Nephron progenitor cell (in vitro differentiated cells): ENCODE measurements around the gene FBXW2.

Source experiments
- DNase-seq: peaks from one replicate; pipeline ENCODE4 v3.0.0; 2021
- H3K27ac Mint-ChIP-seq: 2 replicates; pipeline ENCODE4 v1.8.0; 2021; ENCODE audit warnings: mild to moderate bottlenecking, moderate library complexity, mixed read lengths
- H3K27me3 Mint-ChIP-seq: 2 replicates; pipeline ENCODE4 v1.8.0; 2021; ENCODE audit warnings: mild to moderate bottlenecking, low read depth, mixed read lengths; ENCODE audit not compliant: poor library complexity
- H3K36me3 Mint-ChIP-seq: 2 replicates; pipeline ENCODE4 v1.8.0; 2021; ENCODE audit warnings: low read depth, mixed read lengths
- H3K4me1 Mint-ChIP-seq: 2 replicates; pipeline ENCODE4 v1.8.0; 2021; ENCODE audit warnings: mixed read lengths
- H3K4me3 Mint-ChIP-seq: 2 replicates; pipeline ENCODE4 v1.8.0; 2021; ENCODE audit warnings: mild to moderate bottlenecking, moderate library complexity, mixed read lengths
- H3K9me3 Mint-ChIP-seq: 2 replicates; pipeline ENCODE4 v1.8.0; 2021; ENCODE audit warnings: mild to moderate bottlenecking, moderate library complexity, mixed read lengths
- TF ChIP-seq, protein P1 (sequence below): fragments of 200-600 bp; sonication (generic); IDR thresholded peaks from 2 replicates; pipeline ENCODE4 v1.5.0; 2021; ENCODE audit warnings: antibody characterized with exemption

The FBXW2 gene

DNA sequence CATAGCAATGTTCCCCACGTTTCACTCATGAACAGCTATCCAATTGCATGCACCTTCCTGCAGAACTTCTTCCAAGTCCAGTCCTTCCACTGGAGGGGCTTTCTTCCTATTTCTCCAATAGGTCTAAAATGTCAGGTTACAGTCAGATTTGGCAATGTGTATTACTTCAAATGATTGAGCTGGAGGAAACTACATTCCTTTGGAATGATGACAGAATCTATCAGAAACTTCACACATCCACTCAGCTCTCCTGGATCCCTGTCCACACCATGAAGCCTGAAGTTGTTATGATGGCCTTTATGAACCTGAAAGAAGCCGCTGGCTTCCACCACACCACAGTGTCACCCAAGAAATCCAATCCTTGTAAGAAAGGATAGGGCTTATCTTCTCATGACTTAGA is 32.2 kb downstream of the FBXW2 start:
- Mint-ChIP-seq H3K4me1 (peaks cover 5% of the 10 kb centered on the region), H3K27ac (no peak overlapping the region), H3K36me3 (peaks cover 45% of the 10 kb centered on the region), H3K27me3 (peaks cover under 1% of the 10 kb centered on the region), H3K4me3 (no peak overlapping the region), H3K9me3 (no peaks in the 10 kb centered on the region)
- TF ChIP-seq, protein P1, sequence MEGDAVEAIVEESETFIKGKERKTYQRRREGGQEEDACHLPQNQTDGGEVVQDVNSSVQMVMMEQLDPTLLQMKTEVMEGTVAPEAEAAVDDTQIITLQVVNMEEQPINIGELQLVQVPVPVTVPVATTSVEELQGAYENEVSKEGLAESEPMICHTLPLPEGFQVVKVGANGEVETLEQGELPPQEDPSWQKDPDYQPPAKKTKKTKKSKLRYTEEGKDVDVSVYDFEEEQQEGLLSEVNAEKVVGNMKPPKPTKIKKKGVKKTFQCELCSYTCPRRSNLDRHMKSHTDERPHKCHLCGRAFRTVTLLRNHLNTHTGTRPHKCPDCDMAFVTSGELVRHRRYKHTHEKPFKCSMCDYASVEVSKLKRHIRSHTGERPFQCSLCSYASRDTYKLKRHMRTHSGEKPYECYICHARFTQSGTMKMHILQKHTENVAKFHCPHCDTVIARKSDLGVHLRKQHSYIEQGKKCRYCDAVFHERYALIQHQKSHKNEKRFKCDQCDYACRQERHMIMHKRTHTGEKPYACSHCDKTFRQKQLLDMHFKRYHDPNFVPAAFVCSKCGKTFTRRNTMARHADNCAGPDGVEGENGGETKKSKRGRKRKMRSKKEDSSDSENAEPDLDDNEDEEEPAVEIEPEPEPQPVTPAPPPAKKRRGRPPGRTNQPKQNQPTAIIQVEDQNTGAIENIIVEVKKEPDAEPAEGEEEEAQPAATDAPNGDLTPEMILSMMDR, result no peak
- no peak for DNase-seq

DNA sequence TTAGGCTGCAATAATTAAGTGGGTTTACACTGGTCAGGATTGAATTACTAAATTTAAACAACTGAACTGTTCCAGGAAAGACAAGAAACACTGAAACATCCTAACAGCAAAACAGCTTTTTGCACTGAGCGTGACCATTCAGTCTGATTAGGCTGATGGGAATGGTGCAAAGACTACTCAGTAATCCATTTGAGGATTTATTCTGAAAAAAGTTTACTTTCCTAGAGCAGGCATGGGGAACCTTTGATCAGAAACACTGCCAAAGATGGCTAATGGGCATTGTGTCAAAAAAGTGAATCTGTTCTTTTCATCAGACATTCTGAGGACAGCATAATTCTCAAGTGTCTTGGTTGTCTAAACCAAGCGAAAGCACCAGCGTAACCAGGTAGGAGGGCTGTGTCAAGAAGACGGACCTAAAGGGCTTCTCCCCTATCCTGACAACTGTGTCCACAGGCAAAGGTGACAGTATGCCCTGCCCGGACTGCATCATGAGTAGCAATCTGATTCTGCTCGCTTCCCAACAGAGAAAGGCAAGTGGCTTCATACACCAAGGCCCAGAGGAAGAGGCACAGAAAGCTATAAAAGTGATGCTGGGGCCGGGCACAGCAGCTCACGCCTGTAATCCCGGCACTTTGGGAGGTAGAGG is 33.3 kb downstream of the FBXW2 start:
- Mint-ChIP-seq H3K27ac (peak overlapping the region; percentile 5), H3K4me1 (peaks cover 5% of the 10 kb centered on the region), H3K9me3 (no peaks in the 10 kb centered on the region), H3K27me3 (no peaks in the 10 kb centered on the region), H3K36me3 (peaks cover 37% of the 10 kb centered on the region), H3K4me3 (no peak overlapping the region)
- TF ChIP-seq, protein P1, result no peak
- no peak for DNase-seq

DNA sequence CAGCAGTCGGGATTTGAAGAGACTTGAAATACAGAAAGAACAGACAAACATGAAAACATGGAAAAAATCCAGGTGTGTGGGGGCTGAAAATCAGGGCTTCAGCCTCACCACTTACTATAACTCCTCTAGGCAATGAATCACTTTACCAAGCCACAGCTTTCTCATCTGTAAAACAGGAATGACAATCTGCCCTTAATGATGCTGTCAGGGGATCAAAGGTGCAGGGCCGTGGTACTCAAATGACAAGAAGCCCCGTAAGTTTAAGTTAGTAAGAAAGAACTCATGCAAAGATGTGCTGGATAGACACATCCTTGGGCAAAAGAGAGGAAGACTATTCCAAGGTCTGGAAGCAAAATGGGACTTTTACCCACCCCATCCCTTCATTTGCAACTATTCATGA is 34.7 kb downstream of the FBXW2 start:
- Mint-ChIP-seq H3K4me1 (peaks cover 5% of the 10 kb centered on the region), H3K27ac (peak overlapping the region; percentile 40), H3K4me3 (no peak overlapping the region), H3K9me3 (no peaks in the 10 kb centered on the region), H3K36me3 (peaks cover 29% of the 10 kb centered on the region), H3K27me3 (no peaks in the 10 kb centered on the region)
- TF ChIP-seq, protein P1, result no peak
- no peak for DNase-seq

DNA sequence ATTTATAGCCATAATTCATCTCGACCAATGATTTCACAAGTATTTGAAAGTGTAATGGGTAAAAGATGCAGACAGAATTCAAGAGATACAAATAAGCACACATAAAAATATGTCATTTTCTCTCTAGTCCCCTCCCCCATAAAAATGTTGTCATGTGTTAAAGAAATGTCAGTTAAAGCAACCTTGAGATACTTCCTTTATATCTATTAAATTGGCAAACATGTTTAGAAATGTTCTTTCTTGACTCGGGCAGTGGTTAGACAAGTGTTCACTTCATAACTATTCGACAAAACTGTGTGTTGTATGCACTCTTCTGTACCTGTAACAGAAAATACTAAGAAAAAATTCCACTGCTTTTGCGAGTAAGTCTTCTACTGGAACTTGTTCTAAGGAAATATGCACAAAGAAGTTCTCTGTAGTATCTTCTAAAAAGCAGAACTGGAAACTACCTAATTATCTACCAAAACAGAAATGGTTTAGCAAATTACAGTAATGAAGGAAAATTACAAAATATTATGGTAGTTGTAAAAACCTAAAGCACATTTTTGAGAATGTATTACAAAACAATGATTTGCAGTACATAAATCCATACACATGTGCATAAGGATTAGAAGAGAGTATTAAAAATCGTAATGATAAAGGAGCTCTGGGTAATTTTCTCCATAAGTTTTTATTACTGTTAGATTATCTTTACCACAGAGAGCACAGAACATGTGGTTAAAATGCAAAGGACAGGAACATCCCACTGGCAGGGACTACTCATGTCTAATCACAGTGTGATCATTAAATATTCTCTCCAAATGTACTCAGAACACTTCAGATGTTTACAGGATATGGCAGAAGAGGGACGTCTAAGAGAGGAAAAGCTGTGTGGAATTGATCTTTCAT is 35.9 kb downstream of the FBXW2 start:
- no peak for DNase-seq
- H3K4me1 Mint-ChIP-seq, result peaks cover 5% of the 10 kb centered on the region
- peaks cover 17% of the 10 kb centered on the region for H3K36me3 Mint-ChIP-seq
- no peaks in the 10 kb centered on the region for H3K9me3 Mint-ChIP-seq
- no peak overlapping the region for H3K4me3 Mint-ChIP-seq
- H3K27me3 Mint-ChIP-seq, result no peaks in the 10 kb centered on the region
- H3K27ac Mint-ChIP-seq, result no peak overlapping the region
- TF ChIP-seq, protein P1, result no peak

DNA sequence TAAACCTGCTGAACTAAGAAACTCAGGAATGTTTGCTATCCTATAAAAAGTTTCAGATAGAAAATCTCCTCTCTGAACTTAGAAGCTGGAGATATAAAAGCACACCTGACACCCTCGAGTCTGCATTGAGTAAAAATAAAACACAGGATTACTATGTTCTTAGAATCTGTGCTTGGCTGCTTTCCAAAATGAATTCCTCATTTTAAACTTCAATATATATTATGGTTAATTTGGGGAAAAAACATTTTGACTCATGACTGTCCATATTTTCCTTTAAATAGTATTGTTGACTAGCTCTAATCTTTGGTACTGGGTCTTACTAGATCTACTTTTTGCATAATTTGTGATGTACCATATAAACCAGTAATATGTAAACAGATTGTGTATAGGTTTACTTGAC is 36.7 kb downstream of the FBXW2 start:
- no peak for DNase-seq
- no peaks in the 10 kb centered on the region for H3K9me3 Mint-ChIP-seq
- peaks cover 5% of the 10 kb centered on the region for H3K4me1 Mint-ChIP-seq
- H3K27me3 Mint-ChIP-seq, result no peaks in the 10 kb centered on the region
- H3K27ac Mint-ChIP-seq, result no peak overlapping the region
- H3K4me3 Mint-ChIP-seq, result no peak overlapping the region
- TF ChIP-seq, protein P1, result no peak
- peaks cover 13% of the 10 kb centered on the region for H3K36me3 Mint-ChIP-seq
